HepG2 (cell line): ENCODE results near the gene FGD5. TPM values are rescaled to one million over a fixed set of nuclear protein-coding genes. Genes with fewer than 3 reads are reported as not detected.

ENCODE experiments used
- ATAC-seq: fragments of 200-7000 bp; cut with Tn5 transposase; 3 replicates; pipeline ENCODE4 v1.9.1; 2020; ENCODE audit warnings: mild to moderate bottlenecking, moderate library complexity
- BruUV-seq: library from RNA; stranded (reverse); fragments of 400-500 nt; replicated peaks from 2 replicates; lab custom pipeline; 2021; lab: Mats Ljungman, UMichigan
- CTCF ChIA-PET: fragments of 300-600 bp; formaldehyde crosslinking; extraction: SDS; loops from one replicate; lab custom pipeline; 2021; ENCODE audit warnings: low total read pairs, inconsistent platforms, low intra/inter-chr PET ratio; lab: Yijun Ruan, JAX
- POLR2A ChIA-PET: fragments of 350-600 bp; sonication (Branson Sonifier 250); formaldehyde crosslinking; loops from one replicate; lab custom pipeline; 2020; ENCODE audit warnings: antibody characterized with exemption, inconsistent platforms; lab: Yijun Ruan, JAX
- DNase-seq: peaks from one replicate; pipeline ENCODE4 v3.0.0-alpha.2; 2015; ENCODE audit warnings: low spot score
- FAIRE-seq: peaks from 3 replicates; lab custom pipeline; 2011; peaks lifted over from hg19 to GRCh38; lab: Jason Lieb, UNC
- H2AFZ ChIP-seq: one replicate; pipeline ENCODE4 v1.6.1; 2011; ENCODE audit warnings: low read length, inconsistent platforms
- H3K27ac ChIP-seq: fragments of 300-600 bp; 3 replicates; pipeline ENCODE4 v1.8.0; 2011; ENCODE audit warnings: mixed run types, mild to moderate bottlenecking, mixed read lengths, low read length, inconsistent platforms; ENCODE audit not compliant: insufficient read depth; ENCODE audit errors: extremely low read length
- H3K27me3 ChIP-seq, 2 experiments: fragments of 200-600 bp in 1 of 2; 2 replicates in 1 of 2; 3 replicates in 1 of 2; pipeline versions ENCODE4 v1.6.0 to v1.8.0; 2011; ENCODE audit warnings: low read length in 2 of 2, mild to moderate bottlenecking in 2 of 2, moderate library complexity in 2 of 2, inconsistent platforms in 1 of 2; ENCODE audit not compliant: insufficient read depth in 2 of 2, control insufficient read depth in 1 of 2
- H3K36me3 ChIP-seq, 2 experiments: fragments of 200-600 bp in 1 of 2; replicated peaks in 1 of 2; 2 replicates in 1 of 2; 3 replicates in 1 of 2; pipeline versions ENCODE4 v1.5.1 to v1.8.0; 2011; ENCODE audit warnings: low read length in 2 of 2, inconsistent platforms in 1 of 2; ENCODE audit not compliant: insufficient read depth in 2 of 2, control insufficient read depth in 1 of 2
- H3K4me1 ChIP-seq: 2 replicates; pipeline ENCODE4 v1.5.1; 2012; ENCODE audit warnings: low read length, inconsistent platforms; ENCODE audit not compliant: insufficient read depth
- H3K4me2 ChIP-seq: 2 replicates; pipeline ENCODE4 v1.6.0; 2011; ENCODE audit warnings: low read depth, low read length, inconsistent platforms
- H3K4me3 ChIP-seq, 3 experiments: fragments of 200-600 bp in 1 of 3; sonication (generic), shearing (Covaris generic) in 1 of 3; replicated peaks in 1 of 3; 2 replicates each; pipeline ENCODE4 v1.5.1; 2011 to 2016; ENCODE audit warnings: low read length in 3 of 3, inconsistent platforms in 2 of 3, low read depth in 2 of 3, mild to moderate bottlenecking in 2 of 3, control low read depth in 1 of 3, mixed read lengths in 1 of 3; ENCODE audit not compliant: insufficient read depth in 1 of 3
- H3K79me2 ChIP-seq: one replicate; pipeline ENCODE4 v1.6.1; 2011; ENCODE audit warnings: low read length, inconsistent platforms; ENCODE audit not compliant: insufficient read depth
- H3K9ac ChIP-seq: 2 replicates; pipeline ENCODE4 v1.6.0; 2011; ENCODE audit warnings: mild to moderate bottlenecking, low read depth, low read length, inconsistent platforms; ENCODE audit not compliant: insufficient read depth
- H3K9me3 ChIP-seq: 2 replicates; pipeline ENCODE4 v1.5.1; 2012; ENCODE audit warnings: mild to moderate bottlenecking, low read length
- H4K20me1 ChIP-seq: 2 replicates; pipeline ENCODE4 v1.6.0; 2011; ENCODE audit warnings: inconsistent platforms, mild to moderate bottlenecking, low read length, moderate library complexity; ENCODE audit not compliant: insufficient read depth
- MTERF4 ChIP-seq: sonication (generic); formaldehyde crosslinking; IDR thresholded peaks from 2 replicates; pipeline ENCODE4 v1.8.0; 2023; ENCODE audit warnings: mild to moderate bottlenecking, missing genetic modification reagents
- POLR2AphosphoS5 ChIP-seq: IDR thresholded peaks from 2 replicates; pipeline ENCODE4 v1.6.1; 2012; ENCODE audit warnings: low read depth, low read length
- ZBTB7A ChIP-seq: sonication (generic); formaldehyde crosslinking; IDR thresholded peaks from 2 replicates; pipeline ENCODE4 v1.8.0; 2022; ENCODE audit warnings: mild to moderate bottlenecking, missing genetic modification reagents
- WGBS: methylation state at CpG from one replicate; pipeline ENCODE4 v1.1.6; 2017; ENCODE audit warnings: low lambda C conversion rate; 5-methylcytosine and 5-hydroxymethylcytosine counted together
- in situ Hi-C: cut with HindIII; loops from 2 replicates; pipeline ENCODE4 v1.10.0; 2017; ENCODE audit warnings: low pct_unique_long_range_greater_than_20kb; ENCODE audit not compliant: extremely low pct_ligation_motif_present
- intact Hi-C: fragments of 100-400 bp; cut with micrococcal nuclease; formaldehyde crosslinking; loops from one replicate; pipeline ENCODE4 v1.10.0; 2022; ENCODE audit not compliant: unreplicated experiment
- polyA plus RNA-seq, 8 experiments: library from polyadenylated mRNA; depleted of rRNA in 3 of 8; stranded (reverse) in 7 of 8; unstranded in 1 of 8; fragments of >200 nt; fragmentation: Illumina TruSeq in 4 of 8; extraction: Trizol in 4 of 8; gene quantifications; 2 replicates each; pipeline versions ENCODE4 v1.2.1 to v1.2.3, GENCODE V29; 2011 to 2016; ENCODE audit warnings: low read depth in 4 of 8, missing spikeins in 1 of 8, mixed read lengths in 1 of 8; ENCODE audit not compliant: insufficient read depth in 1 of 8
- total RNA-seq, 5 experiments: library from RNA; depleted of rRNA; stranded (reverse); fragments of >200 nt; fragmentation: Illumina TruSeq; extraction: Trizol; gene quantifications; 2 replicates each; pipeline ENCODE4 v1.2.3, GENCODE V29; 2016; ENCODE audit warnings: low read depth in 1 of 5
- TF ChIP-seq, protein P1 (sequence below): sonication (generic); formaldehyde crosslinking; IDR thresholded peaks from 2 replicates; pipeline ENCODE4 v1.8.1; 2023; ENCODE audit warnings: missing genetic modification reagents, inconsistent platforms, borderline replicate concordance
- TF ChIP-seq, protein P2 (sequence below): sonication (generic); formaldehyde crosslinking; conservative IDR thresholded peaks from 2 replicates; pipeline ENCODE4 v1.5.0; 2020; ENCODE audit warnings: missing genetic modification reagents
- TF ChIP-seq, protein P3 (sequence below): sonication (generic); formaldehyde crosslinking; IDR thresholded peaks from 2 replicates; pipeline ENCODE4 v1.8.1; 2022; ENCODE audit warnings: low read depth, mild to moderate bottlenecking, missing genetic modification reagents

Gene FGD5
- total and polyA plus RNA-seq, 2 of the 13 experiments (the other 11 are each of a cell fraction or from before 2014, with no cell fraction given) = 0.17 TPM; not detected in 1

- TF ChIP-seq ZBTB7A (CRISPR knock-in tag) = no peak
- TF ChIP-seq MTERF4 (CRISPR knock-in tag) = no peak
- TF ChIP-seq POLR2AphosphoS5 = no peak
- TF ChIP-seq, protein P1, sequence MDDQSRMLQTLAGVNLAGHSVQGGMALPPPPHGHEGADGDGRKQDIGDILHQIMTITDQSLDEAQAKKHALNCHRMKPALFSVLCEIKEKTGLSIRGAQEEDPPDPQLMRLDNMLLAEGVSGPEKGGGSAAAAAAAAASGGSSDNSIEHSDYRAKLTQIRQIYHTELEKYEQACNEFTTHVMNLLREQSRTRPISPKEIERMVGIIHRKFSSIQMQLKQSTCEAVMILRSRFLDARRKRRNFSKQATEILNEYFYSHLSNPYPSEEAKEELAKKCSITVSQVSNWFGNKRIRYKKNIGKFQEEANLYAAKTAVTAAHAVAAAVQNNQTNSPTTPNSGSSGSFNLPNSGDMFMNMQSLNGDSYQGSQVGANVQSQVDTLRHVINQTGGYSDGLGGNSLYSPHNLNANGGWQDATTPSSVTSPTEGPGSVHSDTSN (CRISPR knock-in tag) = no peak
- TF ChIP-seq, protein P2, sequence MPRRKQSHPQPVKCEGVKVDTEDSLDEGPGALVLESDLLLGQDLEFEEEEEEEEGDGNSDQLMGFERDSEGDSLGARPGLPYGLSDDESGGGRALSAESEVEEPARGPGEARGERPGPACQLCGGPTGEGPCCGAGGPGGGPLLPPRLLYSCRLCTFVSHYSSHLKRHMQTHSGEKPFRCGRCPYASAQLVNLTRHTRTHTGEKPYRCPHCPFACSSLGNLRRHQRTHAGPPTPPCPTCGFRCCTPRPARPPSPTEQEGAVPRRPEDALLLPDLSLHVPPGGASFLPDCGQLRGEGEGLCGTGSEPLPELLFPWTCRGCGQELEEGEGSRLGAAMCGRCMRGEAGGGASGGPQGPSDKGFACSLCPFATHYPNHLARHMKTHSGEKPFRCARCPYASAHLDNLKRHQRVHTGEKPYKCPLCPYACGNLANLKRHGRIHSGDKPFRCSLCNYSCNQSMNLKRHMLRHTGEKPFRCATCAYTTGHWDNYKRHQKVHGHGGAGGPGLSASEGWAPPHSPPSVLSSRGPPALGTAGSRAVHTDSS (CRISPR knock-in tag) = no peak
- TF ChIP-seq, all 625 proteins: peak for 0
Measured at GRCh38 chr3:14770591-14770990, 48.2 kb upstream of the FGD5 start (continued).

- intact Hi-C loops = no loop called here
Measured at GRCh38 chr3:14771593-14772497, 46.9 kb upstream of the FGD5 start.

More at GRCh38 chr3:14771593-14772497, 46.9 kb upstream of the FGD5 start:
- no peaks in the 10 kb centered on the region for H3K4me1 ChIP-seq
- FAIRE-seq (no peak), DNase-seq (no peak), ATAC-seq (no peak)
- H3K9ac ChIP-seq = no peak overlapping the region
- WGBS = 40% methylated on average over 8 of the region's 18 CpGs
- POLR2A ChIA-PET = no interaction called here
- no peak overlapping the region for H3K4me2 ChIP-seq
- H3K27me3 ChIP-seq = peaks cover 5 to 67% of the 10 kb centered on the region in 2 experiments; a peak in 3 of 5 replicates
- in situ Hi-C loops = no loop called here
- BruUV-seq = no TSS peak
- no peaks in the 10 kb centered on the region for H3K9me3 ChIP-seq
- H2AFZ ChIP-seq = no peak overlapping the region
- TF ChIP-seq, protein P3, sequence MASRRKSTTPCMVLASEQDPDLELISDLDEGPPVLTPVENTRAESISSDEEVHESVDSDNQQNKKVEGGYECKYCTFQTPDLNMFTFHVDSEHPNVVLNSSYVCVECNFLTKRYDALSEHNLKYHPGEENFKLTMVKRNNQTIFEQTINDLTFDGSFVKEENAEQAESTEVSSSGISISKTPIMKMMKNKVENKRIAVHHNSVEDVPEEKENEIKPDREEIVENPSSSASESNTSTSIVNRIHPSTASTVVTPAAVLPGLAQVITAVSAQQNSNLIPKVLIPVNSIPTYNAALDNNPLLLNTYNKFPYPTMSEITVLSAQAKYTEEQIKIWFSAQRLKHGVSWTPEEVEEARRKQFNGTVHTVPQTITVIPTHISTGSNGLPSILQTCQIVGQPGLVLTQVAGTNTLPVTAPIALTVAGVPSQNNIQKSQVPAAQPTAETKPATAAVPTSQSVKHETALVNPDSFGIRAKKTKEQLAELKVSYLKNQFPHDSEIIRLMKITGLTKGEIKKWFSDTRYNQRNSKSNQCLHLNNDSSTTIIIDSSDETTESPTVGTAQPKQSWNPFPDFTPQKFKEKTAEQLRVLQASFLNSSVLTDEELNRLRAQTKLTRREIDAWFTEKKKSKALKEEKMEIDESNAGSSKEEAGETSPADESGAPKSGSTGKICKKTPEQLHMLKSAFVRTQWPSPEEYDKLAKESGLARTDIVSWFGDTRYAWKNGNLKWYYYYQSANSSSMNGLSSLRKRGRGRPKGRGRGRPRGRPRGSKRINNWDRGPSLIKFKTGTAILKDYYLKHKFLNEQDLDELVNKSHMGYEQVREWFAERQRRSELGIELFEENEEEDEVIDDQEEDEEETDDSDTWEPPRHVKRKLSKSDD (CRISPR knock-in tag) = no peak
- TF ChIP-seq, all 625 proteins: peak for 0
- H3K27ac ChIP-seq = no peak overlapping the region
- no peak overlapping the region for H3K4me3 ChIP-seq
- CTCF ChIA-PET = no interaction called here
- no peaks in the 10 kb centered on the region for H4K20me1 ChIP-seq
- no peaks in the 10 kb centered on the region for H3K79me2 ChIP-seq
- H3K36me3 ChIP-seq = no peaks in the 10 kb centered on the region
